Liver (tissue), 9 donors: ENCODE results near the gene P2RY1. TPM values are rescaled to one million over a fixed set of nuclear protein-coding genes. Genes with fewer than 3 reads are reported as not detected.

Experiments used
- DNase-seq: peaks from one replicate; pipeline ENCODE4 v3.0.0-alpha.2; 2017; ENCODE audit warnings: low spot score
- H3K27ac ChIP-seq, 2 donors: one replicate each; pipeline ENCODE4 v1.7.0; 2013; ENCODE audit warnings: inconsistent platforms in 2 of 2, low read length in 2 of 2, control low read depth in 1 of 2, low read depth in 1 of 2, mild to moderate bottlenecking in 1 of 2
- H3K27me3 ChIP-seq, 4 donors: one replicate each; pipeline versions ENCODE4 v1.6.1 to v1.7.0; 2013; ENCODE audit warnings: low read length in 3 of 4, inconsistent platforms in 1 of 4, mild to moderate bottlenecking in 1 of 4, moderate library complexity in 1 of 4; ENCODE audit not compliant: control insufficient read depth in 4 of 4, insufficient read depth in 4 of 4
- H3K36me3 ChIP-seq, 4 donors: one replicate each; pipeline versions ENCODE4 v1.6.1 to v1.7.0; 2013; ENCODE audit warnings: low read length in 3 of 4, mild to moderate bottlenecking in 3 of 4, low read depth in 1 of 4, moderate library complexity in 1 of 4; ENCODE audit not compliant: control insufficient read depth in 4 of 4, insufficient read depth in 3 of 4
- H3K4me1 ChIP-seq, 4 donors: one replicate each; pipeline versions ENCODE4 v1.6.1 to v1.7.0; 2013; ENCODE audit warnings: low read length in 3 of 4, mild to moderate bottlenecking in 3 of 4, moderate library complexity in 1 of 4; ENCODE audit not compliant: control insufficient read depth in 4 of 4, insufficient read depth in 4 of 4
- H3K4me3 ChIP-seq, 3 donors: one replicate each; pipeline versions ENCODE4 v1.6.1 to v1.7.0; 2013; ENCODE audit warnings: low read length in 3 of 3, control low read depth in 1 of 3, low read depth in 1 of 3, mild to moderate bottlenecking in 1 of 3
- H3K9ac ChIP-seq, 2 donors: one replicate each; pipeline ENCODE4 v1.7.0; 2013; ENCODE audit warnings: low read length in 2 of 2, mild to moderate bottlenecking in 2 of 2, moderate library complexity in 2 of 2, control low read depth in 1 of 2, low read depth in 1 of 2
- H3K9me3 ChIP-seq, 4 donors: one replicate each; pipeline versions ENCODE4 v1.6.1 to v1.7.0; 2013; ENCODE audit warnings: low read length in 3 of 4; ENCODE audit not compliant: control insufficient read depth in 4 of 4
- EGR1 ChIP-seq, 2 donors: IDR thresholded peaks; 2 replicates each; pipeline ENCODE4 v1.6.1; 2016 to 2018; ENCODE audit warnings: antibody characterized with exemption in 2 of 2, low read depth in 2 of 2
- FOXA1 ChIP-seq: IDR thresholded peaks from 2 replicates; pipeline ENCODE4 v1.6.1; 2016; ENCODE audit warnings: antibody characterized with exemption
- FOXA2 ChIP-seq: IDR thresholded peaks from 2 replicates; pipeline ENCODE4 v1.6.1; 2016; ENCODE audit warnings: antibody characterized with exemption
- GABPA ChIP-seq, 2 donors: IDR thresholded peaks in 1 of 2; conservative IDR thresholded peaks in 1 of 2; 2 replicates each; pipeline ENCODE4 v1.6.1; 2016; ENCODE audit warnings: antibody characterized with exemption in 2 of 2, mild to moderate bottlenecking in 1 of 2, moderate library complexity in 1 of 2
- HNF4A ChIP-seq, 2 donors: conservative IDR thresholded peaks; 2 replicates each; pipeline ENCODE4 v1.6.1; 2016; ENCODE audit warnings: antibody characterized with exemption in 2 of 2, mild to moderate bottlenecking in 2 of 2
- HNF4G ChIP-seq: IDR thresholded peaks from 2 replicates; pipeline ENCODE4 v1.6.1; 2016; ENCODE audit warnings: antibody characterized with exemption
- JUND ChIP-seq, 2 donors: IDR thresholded peaks; 2 replicates each; pipeline ENCODE4 v1.6.1; 2016; ENCODE audit warnings: antibody characterized with exemption in 2 of 2
- MAX ChIP-seq: IDR thresholded peaks from 2 replicates; pipeline ENCODE4 v1.6.1; 2016; ENCODE audit warnings: antibody characterized with exemption
- NR2F2 ChIP-seq: IDR thresholded peaks from 2 replicates; pipeline ENCODE4 v1.6.1; 2016; ENCODE audit warnings: antibody characterized with exemption
- RAD21 ChIP-seq, 2 donors: IDR thresholded peaks; 2 replicates each; pipeline ENCODE4 v1.6.1; 2016; ENCODE audit warnings: antibody characterized with exemption in 2 of 2, mild to moderate bottlenecking in 2 of 2
- RXRA ChIP-seq, 2 donors: IDR thresholded peaks; 2 replicates each; pipeline ENCODE4 v1.6.1; 2017 to 2018; ENCODE audit warnings: antibody characterized with exemption in 2 of 2, mild to moderate bottlenecking in 1 of 2
- SP1 ChIP-seq: IDR thresholded peaks from 2 replicates; pipeline ENCODE4 v1.6.1; 2018; ENCODE audit warnings: antibody characterized with exemption, mild to moderate bottlenecking
- TAF1 ChIP-seq: conservative IDR thresholded peaks from 2 replicates; pipeline ENCODE4 v1.6.1; 2016; ENCODE audit warnings: antibody characterized with exemption, mild to moderate bottlenecking
- YY1 ChIP-seq: IDR thresholded peaks from 2 replicates; pipeline ENCODE4 v1.6.1; 2016; ENCODE audit warnings: antibody characterized with exemption, mild to moderate bottlenecking
- WGBS: extraction: QIAGEN DNeasy Blood & Tissue Kit; methylation state at CpG from one replicate; pipeline ENCODE4 v1.1.7; 2013; 5-methylcytosine and 5-hydroxymethylcytosine counted together
- polyA plus RNA-seq, 2 donors: library from polyadenylated mRNA; stranded (reverse) in 1 of 2; unstranded in 1 of 2; fragments of 200-250 nt in 1 of 2; fragments of >200 nt in 1 of 2; fragmentation: Nextera tagmentation in 1 of 2; extraction: Ambion mirVana in 1 of 2; gene quantifications; one replicate each; pipeline versions ENCODE4 v1.2.1 to v1.2.3, GENCODE V29; 2013 to 2015
- total RNA-seq, 2 donors: library from RNA; depleted of rRNA; stranded (reverse); fragments of >200 nt; gene quantifications; one replicate each; pipeline ENCODE4 v1.2.3, GENCODE V29; 2014
- TF ChIP-seq, protein P1 (sequence below): IDR thresholded peaks from 2 replicates; pipeline ENCODE4 v1.6.1; 2016; ENCODE audit warnings: antibody characterized with exemption, mild to moderate bottlenecking
- TF ChIP-seq, protein P2 (sequence below): IDR thresholded peaks from 2 replicates; pipeline ENCODE4 v1.6.1; 2016; ENCODE audit warnings: antibody characterized with exemption
- TF ChIP-seq, protein P3 (sequence below): IDR thresholded peaks from 2 replicates; pipeline ENCODE4 v1.6.1; 2016; ENCODE audit warnings: antibody characterized with exemption
- TF ChIP-seq, protein P4 (sequence below): fragments of 150-350 bp; IDR thresholded peaks from 2 replicates; pipeline ENCODE4 v1.5.1; 2017; ENCODE audit warnings: improper control_type of control experiment, low read depth, low read length; ENCODE audit not compliant: missing input control
- donor health status: healthy.
- donor health status: healthy.
- donor health status: healthy.
- donor health status: healthy.
- donor health status: healthy.

The P2RY1 gene
- total and polyA plus RNA-seq, 4 donors = 0.54 to 7.5 (median 1.9) TPM

GRCh38 chr3:152836269-152836668 lies 1.3 kb downstream of the P2RY1 start:
- no peak overlapping the region for H3K9ac ChIP-seq
- H3K9me3 ChIP-seq = no peaks in the 10 kb centered on the region
- WGBS = 56% methylated on average over 14 of the region's 14 CpGs
- TF ChIP-seq, protein P1, sequence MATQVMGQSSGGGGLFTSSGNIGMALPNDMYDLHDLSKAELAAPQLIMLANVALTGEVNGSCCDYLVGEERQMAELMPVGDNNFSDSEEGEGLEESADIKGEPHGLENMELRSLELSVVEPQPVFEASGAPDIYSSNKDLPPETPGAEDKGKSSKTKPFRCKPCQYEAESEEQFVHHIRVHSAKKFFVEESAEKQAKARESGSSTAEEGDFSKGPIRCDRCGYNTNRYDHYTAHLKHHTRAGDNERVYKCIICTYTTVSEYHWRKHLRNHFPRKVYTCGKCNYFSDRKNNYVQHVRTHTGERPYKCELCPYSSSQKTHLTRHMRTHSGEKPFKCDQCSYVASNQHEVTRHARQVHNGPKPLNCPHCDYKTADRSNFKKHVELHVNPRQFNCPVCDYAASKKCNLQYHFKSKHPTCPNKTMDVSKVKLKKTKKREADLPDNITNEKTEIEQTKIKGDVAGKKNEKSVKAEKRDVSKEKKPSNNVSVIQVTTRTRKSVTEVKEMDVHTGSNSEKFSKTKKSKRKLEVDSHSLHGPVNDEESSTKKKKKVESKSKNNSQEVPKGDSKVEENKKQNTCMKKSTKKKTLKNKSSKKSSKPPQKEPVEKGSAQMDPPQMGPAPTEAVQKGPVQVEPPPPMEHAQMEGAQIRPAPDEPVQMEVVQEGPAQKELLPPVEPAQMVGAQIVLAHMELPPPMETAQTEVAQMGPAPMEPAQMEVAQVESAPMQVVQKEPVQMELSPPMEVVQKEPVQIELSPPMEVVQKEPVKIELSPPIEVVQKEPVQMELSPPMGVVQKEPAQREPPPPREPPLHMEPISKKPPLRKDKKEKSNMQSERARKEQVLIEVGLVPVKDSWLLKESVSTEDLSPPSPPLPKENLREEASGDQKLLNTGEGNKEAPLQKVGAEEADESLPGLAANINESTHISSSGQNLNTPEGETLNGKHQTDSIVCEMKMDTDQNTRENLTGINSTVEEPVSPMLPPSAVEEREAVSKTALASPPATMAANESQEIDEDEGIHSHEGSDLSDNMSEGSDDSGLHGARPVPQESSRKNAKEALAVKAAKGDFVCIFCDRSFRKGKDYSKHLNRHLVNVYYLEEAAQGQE = no peak
- no peak for TF ChIP-seq RAD21 (IDR thresholded peaks at IDR 0.05)
- TF ChIP-seq RXRA (IDR thresholded peaks at IDR 0.05) = no peak
- no peak for TF ChIP-seq GABPA (IDR thresholded peaks at IDR 0.05 in 1 of 2, conservative IDR thresholded peaks at IDR 0.05 in 1 of 2)
- no peak for TF ChIP-seq MAX
- no peak for TF ChIP-seq FOXA2
- TF ChIP-seq YY1 = no peak
- no peak for TF ChIP-seq SP1
- TF ChIP-seq NR2F2 = no peak
- TF ChIP-seq, protein P2, sequence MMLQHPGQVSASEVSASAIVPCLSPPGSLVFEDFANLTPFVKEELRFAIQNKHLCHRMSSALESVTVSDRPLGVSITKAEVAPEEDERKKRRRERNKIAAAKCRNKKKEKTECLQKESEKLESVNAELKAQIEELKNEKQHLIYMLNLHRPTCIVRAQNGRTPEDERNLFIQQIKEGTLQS = no peak
- TF ChIP-seq, protein P3, sequence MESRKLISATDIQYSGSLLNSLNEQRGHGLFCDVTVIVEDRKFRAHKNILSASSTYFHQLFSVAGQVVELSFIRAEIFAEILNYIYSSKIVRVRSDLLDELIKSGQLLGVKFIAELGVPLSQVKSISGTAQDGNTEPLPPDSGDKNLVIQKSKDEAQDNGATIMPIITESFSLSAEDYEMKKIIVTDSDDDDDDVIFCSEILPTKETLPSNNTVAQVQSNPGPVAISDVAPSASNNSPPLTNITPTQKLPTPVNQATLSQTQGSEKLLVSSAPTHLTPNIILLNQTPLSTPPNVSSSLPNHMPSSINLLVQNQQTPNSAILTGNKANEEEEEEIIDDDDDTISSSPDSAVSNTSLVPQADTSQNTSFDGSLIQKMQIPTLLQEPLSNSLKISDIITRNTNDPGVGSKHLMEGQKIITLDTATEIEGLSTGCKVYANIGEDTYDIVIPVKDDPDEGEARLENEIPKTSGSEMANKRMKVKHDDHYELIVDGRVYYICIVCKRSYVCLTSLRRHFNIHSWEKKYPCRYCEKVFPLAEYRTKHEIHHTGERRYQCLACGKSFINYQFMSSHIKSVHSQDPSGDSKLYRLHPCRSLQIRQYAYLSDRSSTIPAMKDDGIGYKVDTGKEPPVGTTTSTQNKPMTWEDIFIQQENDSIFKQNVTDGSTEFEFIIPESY = no peak
- no peak for TF ChIP-seq HNF4A (conservative IDR thresholded peaks at IDR 0.05)
- no peak for TF ChIP-seq FOXA1
- TF ChIP-seq, protein P4, sequence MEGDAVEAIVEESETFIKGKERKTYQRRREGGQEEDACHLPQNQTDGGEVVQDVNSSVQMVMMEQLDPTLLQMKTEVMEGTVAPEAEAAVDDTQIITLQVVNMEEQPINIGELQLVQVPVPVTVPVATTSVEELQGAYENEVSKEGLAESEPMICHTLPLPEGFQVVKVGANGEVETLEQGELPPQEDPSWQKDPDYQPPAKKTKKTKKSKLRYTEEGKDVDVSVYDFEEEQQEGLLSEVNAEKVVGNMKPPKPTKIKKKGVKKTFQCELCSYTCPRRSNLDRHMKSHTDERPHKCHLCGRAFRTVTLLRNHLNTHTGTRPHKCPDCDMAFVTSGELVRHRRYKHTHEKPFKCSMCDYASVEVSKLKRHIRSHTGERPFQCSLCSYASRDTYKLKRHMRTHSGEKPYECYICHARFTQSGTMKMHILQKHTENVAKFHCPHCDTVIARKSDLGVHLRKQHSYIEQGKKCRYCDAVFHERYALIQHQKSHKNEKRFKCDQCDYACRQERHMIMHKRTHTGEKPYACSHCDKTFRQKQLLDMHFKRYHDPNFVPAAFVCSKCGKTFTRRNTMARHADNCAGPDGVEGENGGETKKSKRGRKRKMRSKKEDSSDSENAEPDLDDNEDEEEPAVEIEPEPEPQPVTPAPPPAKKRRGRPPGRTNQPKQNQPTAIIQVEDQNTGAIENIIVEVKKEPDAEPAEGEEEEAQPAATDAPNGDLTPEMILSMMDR = no peak
- no peak for TF ChIP-seq HNF4G
- TF ChIP-seq JUND (IDR thresholded peaks at IDR 0.05) = no peak
- no peak for TF ChIP-seq TAF1
- H3K4me3 ChIP-seq = peak overlapping the region in 1 of 3 donors; percentile 63
- H3K27me3 ChIP-seq = peaks cover 0 to 5% (median 0%) of the 10 kb centered on the region in 4 donors
- no peak for DNase-seq
- H3K27ac ChIP-seq = no peak overlapping the region
- peaks cover 9 to 20% (median 12%) of the 10 kb centered on the region in 4 donors for H3K4me1 ChIP-seq
- H3K36me3 ChIP-seq = no peaks in the 10 kb centered on the region

- Histone ChIP-seq H3K9ac (no peak overlapping the region), H3K4me1 (peaks cover 7 to 17% (median 10%) of the 10 kb centered on the region in 4 donors), H3K36me3 (no peaks in the 10 kb centered on the region), H3K27ac (no peak overlapping the region), H3K4me3 (no peak overlapping the region), H3K9me3 (peaks cover 0 to 2% (median 0%) of the 10 kb centered on the region in 4 donors), H3K27me3 (peaks cover 0 to 5% (median 0%) of the 10 kb centered on the region in 4 donors)
- 71% methylated on average over 1 of the region's 1 CpG for WGBS
- DNase-seq = no peak
- TF ChIP-seq TAF1 = no peak
- TF ChIP-seq JUND (IDR thresholded peaks at IDR 0.05) = no peak
- TF ChIP-seq HNF4A (conservative IDR thresholded peaks at IDR 0.05) = no peak
- TF ChIP-seq RXRA (IDR thresholded peaks at IDR 0.05) = no peak
- no peak for TF ChIP-seq YY1
- TF ChIP-seq GABPA (IDR thresholded peaks at IDR 0.05 in 1 of 2, conservative IDR thresholded peaks at IDR 0.05 in 1 of 2) = no peak
- TF ChIP-seq RAD21 (IDR thresholded peaks at IDR 0.05) = no peak
- no peak for TF ChIP-seq EGR1 (IDR thresholded peaks at IDR 0.05; ENCODE audit: low read depth in 2 of 2)
- TF ChIP-seq, protein P3 = no peak
- TF ChIP-seq, protein P1 = no peak
- TF ChIP-seq HNF4G = no peak
- TF ChIP-seq, protein P2 = no peak
Observed at GRCh38 chr3:152839511-152839910, 4.6 kb downstream of the P2RY1 start.
